HG02981 (cell line): ENCODE results near the gene MEIOC.
"Not testable (repeated sequence)": the region's sequence is repeated elsewhere in the genome, so short reads cannot be mapped to it uniquely, and the experiment has no call there.

Experiments used
- ATAC-seq: cut with Tn5 transposase; IDR thresholded peaks from one replicate; pipeline ENCODE4 v1.9.1; 2021; ENCODE audit warnings: mild to moderate bottlenecking, moderate library complexity; ENCODE audit not compliant: unreplicated experiment

The MEIOC gene

DNA sequence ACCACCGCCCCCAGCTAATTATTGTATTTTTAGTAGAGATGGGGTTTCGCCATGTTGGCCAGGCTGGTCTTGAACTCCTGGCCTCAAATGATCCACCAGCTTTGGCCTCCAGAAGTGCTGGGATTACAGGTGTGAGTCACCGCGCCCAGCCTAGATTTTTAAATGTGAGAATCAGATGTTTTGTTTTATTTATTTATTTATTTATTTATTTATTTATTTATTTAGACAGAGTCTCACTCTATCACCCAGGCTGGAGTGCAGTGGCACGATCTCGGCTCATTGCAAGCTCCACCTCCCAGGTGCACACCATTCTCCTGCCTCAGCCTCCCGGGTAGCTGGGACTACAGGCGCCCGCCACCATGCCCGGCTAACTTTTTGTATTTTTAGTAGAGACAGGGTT, 44.0 kb downstream of the MEIOC start:
- not testable (repeated sequence) for ATAC-seq

DNA sequence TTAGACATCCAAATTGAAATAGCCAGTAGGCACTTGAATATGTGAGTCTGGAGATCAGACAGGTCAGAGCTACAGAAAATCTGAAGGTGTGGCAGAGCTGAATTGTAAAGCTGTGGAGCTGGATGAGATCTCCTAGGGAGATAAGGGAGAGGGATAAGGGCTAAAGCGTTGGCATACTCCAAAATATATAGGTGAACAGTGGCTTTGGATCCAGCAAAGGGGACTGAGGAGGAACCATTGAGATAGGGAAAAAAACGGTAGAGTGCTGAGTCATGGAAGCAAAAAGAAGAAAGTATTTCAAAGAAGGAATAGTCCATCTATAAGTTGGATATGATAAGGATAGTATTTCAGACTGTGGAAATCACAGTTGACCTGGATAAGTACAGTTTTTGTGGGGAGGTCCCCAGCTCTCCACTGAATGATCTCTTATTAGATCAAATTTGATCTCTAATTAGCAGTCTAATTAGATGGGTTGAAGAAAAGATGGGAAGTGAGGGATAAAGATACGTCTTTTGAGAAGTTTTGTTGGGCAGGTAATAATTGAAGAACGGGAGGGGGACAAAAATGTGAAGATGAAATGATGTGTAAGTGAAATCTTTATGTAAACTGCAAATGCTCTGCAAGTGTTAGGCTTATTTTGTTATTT, 51.6 kb downstream of the MEIOC start:
- no peak for ATAC-seq

DNA sequence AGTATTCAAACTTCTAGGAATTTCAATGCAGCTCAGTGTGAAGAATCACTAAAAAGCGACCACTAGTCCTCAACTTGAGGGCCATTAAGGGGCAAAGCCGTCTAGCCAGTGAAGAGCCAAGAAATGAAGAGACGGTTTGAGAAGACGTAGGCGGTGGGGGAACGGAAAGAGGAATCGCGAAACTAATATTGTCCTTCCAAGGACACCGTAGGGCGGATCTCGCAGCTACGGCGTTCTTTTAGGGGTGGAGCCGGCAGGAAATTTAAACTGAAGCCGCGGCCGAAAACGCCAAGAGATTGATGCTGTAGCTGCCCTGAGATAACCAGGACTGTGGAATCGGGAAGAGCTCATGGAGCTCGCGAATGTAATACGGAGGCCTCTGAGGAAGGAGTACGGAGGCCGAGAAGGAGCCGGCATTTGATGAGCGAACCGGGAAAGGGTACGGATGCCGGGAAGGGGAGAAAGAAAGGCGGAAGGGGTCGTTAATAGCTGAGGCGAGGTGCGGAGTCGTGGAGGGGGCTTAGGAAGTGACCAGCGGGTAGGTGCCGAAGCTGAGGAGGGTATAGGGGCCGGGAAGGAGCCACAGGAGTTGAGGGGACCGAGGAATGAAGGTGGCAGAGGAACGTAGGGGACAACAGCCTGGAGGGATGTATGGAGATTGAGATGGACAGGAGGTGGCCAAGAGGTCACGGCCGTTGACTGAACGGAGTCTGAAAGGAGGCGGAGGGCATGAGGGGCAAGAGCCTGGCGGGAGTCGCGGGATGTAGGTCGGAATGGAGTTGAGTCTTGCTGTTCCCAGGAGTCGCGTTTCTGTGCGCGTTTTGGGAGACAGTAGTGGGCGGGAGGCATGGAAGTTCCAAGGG, 52.4 kb downstream of the MEIOC start, which contains the start of gene DBF4B:
DBF4B (plus strand) TSS at position 265 of the 863 bp plus-strand sequence; CDS start at position 421, 156 bp downstream.
- ATAC-seq: no peak

DNA sequence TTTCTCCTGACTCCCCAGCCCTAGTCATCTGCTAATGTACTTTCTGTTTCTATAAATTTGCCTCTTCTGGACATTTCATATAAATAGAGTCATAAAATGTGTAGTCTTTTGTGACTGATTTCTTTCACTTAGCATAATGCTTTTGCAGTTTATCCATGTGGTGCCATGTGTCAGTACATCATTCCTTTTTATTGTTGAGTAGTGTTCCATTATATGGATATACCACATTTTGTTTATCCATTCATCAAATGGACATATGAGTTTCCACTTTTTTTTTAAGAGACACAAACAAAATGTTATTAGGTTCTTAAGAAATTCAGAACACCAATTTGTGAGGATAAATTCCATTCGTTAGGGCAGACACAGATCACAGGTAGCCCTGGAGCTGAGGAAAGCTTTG, 63.2 kb downstream of the MEIOC start:
- no peak for ATAC-seq

DNA sequence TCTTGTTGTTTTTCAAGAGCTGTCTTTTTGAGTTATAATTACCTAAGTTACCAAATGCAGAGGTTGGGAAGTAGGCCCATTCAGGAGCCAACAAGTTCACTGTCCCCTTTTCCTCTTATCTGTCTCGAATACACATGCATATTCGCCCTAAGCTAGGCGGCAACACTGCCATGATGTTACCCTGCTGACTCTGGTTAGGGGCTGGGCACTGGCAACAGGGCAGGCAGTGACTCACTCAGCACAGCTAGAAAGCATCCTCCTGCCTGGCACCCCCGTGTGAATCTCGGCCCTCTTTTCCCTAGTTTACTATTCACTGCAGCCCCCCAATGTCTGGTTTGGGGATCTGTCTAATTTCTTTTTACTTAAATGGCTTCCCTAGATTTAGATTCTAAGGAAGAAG, 66.0 kb downstream of the MEIOC start:
- ATAC-seq: no peak
